Skeletal muscle cell (primary cell): Measurements from ENCODE around the gene GATAD2B.
"Not testable (repeated sequence)": the region's sequence is repeated elsewhere in the genome, so short reads cannot be mapped to it uniquely, and the experiment has no call there.

Experiments
- DNase-seq: peaks from one replicate; pipeline ENCODE4 v3.0.0-alpha.2; 2010; ENCODE audit warnings: low read depth
- H3K4me3 ChIP-seq: 2 replicates; pipeline ENCODE4 v1.5.1; 2011; ENCODE audit warnings: low read depth, mild to moderate bottlenecking, control low read depth, low read length, moderate library complexity

Gene GATAD2B

DNA sequence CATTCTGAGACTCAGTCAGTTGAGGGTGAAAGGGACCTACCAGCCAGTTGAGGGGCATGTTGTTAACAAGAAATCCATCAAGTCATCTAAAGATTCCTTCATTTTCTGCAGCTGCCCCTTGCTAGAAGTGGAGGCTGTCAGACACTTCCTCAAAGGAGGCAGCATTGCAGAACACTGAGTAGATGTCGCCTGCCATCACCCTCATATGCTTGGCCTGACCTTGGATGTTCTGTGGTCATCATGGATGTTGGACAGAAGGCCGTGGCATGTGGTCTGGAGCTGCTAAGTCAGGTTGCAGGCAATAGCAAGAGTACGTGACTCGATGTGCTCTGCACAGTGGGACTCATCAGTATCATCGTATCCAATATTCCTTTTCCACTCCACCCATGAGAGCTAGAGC lies 70.6 kb downstream of the GATAD2B start:
- DNase-seq: no peak
- no peak overlapping the region for H3K4me3 ChIP-seq

DNA sequence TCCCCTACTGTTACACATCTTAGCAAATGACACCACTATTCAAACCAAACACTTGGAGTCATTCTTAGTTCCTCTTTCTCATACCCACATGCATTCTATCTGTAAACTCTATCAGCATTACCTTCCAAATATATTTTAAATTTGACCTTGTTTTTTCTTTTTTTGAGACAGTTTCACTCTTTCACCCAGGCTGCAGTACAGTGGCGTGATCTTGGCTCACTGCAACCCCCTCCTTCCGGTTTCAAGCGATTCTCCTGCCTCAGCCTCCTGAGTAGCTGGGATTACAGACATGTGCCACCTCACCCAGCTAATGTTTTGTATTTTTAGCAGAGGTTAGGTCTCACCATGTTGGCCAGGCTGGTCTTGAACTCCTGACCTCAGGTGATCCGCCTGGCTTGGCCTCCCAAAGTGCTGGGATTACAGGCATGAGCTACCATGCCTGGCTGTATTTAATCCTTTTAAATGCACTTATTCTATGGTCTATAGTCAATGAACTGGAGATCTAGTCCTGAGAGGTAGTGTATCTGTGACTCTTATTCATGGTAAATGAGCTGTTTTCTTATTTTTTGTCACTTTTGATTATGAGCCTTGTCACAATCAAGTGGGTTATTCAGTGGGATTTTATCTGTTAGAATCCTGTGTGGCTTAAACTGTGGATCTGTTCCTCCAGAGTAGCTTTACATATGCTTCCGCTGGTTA lies 73.1 kb downstream of the GATAD2B start:
- H3K4me3 ChIP-seq: no peak overlapping the region
- DNase-seq: no peak

DNA sequence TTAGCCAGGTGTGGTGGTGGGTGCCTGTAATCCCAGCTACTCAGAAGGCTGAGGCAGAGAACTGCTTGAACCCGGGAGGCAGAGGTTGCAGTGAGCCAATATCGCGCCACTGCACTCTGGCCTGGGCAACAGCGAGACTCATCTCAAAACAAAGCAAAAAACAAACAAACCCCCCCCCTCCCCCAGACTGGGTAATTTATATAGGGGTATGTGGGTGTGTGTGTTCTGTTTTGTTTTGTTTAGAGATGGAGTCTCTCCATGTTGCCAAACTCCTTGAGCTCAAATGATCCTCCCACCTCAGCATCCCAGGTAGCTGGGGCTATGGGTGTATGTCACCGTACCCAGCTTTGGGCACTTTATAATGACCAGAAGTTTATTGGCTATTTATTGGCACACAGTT lies 74.0 kb downstream of the GATAD2B start:
- DNase-seq: no peak
- no peak overlapping the region for H3K4me3 ChIP-seq

DNA sequence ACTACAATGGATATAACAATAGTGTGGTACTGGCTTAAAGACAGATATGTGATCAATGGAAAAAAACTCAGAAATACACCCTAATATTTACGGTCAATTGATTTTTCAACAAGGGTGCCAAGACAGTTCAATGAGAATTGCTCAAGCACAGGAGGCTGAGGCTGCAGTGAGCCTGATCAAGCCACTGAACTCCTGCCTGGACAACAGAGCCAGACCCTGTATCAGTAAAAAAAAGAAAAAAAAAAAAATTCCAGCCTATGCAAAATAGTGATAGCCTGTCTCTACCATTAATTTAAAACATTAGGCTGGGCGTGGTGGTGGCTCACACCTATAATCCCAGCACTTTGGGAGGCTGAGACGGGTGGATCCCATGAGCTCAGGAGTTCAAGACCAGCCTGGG lies 77.6 kb downstream of the GATAD2B start:
- H3K4me3 ChIP-seq: no peak overlapping the region
- no peak for DNase-seq

DNA sequence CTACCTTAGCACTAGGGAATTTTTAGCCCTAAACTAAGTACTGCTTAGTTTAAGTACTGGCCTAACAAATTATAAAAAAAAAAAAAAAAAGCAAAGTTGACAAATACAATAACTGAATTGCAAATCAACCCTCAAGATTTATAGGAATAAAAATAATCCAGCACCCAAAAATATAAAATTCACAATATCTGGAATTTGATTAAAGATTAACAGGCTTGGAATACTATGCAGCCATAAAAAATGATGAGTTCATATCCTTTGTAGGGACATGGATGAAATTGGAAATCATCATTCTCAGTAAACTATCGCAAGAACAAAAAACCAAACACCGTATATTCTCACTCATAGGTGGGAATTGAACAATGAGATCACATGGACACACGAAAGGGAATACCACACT lies 78.4 kb downstream of the GATAD2B start:
- H3K4me3 ChIP-seq: not testable (repeated sequence)

DNA sequence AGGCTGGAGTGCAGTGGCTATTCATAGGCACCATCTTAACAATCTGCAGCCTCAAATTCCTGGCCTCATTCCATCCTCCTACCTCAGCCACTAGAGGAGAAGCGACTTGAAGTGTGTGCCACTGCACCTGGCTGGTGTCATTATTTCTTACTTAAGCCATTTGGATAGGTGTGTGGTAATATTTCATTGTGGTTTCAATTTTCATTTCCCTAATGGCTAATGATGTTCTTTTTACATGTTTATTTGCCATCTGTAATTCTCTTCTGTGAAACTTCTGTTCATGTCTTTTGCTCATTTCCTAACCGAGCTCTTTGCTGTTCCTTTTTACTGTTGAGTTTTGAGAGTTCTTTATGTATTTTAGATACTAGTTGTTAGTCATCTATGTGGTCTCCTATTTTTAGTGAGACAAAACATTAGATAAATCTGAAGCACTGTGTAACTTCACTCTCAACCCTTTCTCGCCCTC lies 80.7 kb downstream of the GATAD2B start:
- DNase-seq: no peak
- no peak overlapping the region for H3K4me3 ChIP-seq

More for the DNA sequence above, 78.4 kb downstream of the GATAD2B start:
- DNase-seq: not testable (repeated sequence)

DNA sequence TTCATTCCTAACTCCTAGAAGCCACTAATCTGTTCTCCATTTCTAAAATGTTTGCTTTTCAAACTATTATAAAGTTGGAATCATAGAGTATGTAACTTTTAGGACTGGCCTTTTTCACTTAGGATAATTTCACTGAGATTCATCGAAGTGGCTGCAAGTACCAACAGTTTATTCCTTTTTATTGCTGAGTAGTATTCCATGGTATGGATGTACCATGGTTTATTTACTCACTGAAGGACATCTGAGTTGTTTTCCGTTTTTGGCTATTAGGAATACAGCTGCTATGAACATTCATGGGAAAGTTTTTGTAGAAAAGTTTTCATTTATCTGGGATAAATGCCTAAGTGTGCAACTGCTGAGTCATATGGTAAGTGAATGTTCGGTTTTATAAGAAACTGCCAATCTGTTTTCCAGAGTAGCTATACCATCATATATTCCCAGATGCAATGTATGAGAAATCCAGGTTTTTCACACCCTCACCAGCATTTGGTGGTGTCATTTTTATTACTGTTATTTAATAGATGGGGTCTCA lies 81.2 kb downstream of the GATAD2B start:
- no peak overlapping the region for H3K4me3 ChIP-seq
- DNase-seq: no peak

DNA sequence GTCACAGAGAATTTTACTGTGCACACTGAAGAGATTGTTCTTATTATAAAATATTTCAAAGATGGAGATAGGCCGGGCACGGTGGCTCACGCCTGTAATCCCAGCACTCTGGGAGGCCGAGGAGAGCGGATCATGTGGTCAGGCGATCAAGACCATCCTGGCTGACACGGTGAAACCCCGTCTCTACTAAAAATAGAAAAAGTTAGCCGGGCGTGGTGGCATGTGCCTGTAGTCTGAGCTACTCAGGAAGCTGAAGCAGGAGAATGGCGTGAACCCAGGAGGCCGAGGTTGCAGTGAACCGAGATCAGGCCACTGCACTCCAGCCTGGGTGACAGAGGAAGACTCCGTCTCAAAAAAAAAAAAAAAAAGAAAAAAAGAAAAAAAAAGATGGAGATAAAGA lies 82.0 kb downstream of the GATAD2B start:
- DNase-seq, H3K4me3 ChIP-seq: not testable (repeated sequence)

DNA sequence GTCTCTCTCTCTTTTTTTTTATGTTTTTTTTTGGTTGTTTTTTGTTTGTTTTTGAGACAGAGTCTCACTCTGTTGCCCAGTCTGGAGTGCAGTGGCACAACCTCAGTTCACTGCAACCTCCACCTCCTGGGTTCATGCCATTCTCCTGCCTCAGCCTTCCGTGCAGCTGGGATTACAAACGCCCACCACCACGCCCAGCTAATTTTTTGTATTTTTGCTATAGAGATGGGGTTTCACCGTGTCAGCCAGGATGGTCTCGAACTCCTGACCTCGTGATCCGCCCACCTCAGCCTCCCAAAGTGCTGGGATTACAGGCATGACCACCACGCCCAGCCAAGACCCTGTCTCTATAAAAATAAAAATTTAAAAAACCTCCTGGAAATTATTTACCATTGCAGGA lies 88.8 kb downstream of the GATAD2B start:
- DNase-seq, H3K4me3 ChIP-seq: not testable (repeated sequence)

DNA sequence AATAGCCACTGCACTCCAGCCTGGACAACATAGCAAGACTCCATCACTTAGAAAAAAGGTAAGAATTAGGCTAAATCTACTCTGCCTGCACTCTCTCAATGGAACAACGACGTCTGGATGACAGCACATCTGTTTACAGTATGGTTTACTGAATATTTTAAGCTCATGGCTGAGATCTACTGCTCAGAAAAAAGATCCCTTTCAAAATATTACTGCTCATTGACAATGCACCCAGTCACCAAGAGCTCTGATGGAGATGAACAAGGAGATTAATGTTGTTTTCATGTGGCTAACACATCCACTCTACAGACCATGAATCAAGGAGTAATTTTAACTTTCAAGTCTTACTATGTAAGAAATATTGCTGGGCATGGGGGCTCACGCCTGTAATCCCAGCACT lies 89.6 kb downstream of the GATAD2B start:
- DNase-seq: no peak
- no peak overlapping the region for H3K4me3 ChIP-seq

DNA sequence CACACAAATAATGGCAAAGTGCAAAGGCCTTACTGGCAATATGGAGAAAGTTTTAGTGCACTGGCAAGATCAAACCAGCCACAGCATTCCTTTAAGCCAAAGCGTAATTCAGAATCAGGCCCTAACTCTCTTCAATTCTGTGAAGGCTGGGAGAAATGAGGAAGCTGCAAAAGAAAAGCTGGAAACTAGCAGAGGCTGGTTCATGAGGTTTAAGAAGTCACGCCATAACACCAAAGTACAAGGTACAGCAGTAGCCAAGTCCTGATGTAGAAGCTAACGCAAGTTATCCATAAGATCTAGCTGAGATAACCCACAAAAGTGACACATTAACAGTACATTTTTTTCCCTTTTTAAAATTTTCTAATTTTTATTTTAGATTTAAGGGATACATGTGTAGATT lies 90.5 kb downstream of the GATAD2B start:
- no peak overlapping the region for H3K4me3 ChIP-seq
- no peak for DNase-seq

DNA sequence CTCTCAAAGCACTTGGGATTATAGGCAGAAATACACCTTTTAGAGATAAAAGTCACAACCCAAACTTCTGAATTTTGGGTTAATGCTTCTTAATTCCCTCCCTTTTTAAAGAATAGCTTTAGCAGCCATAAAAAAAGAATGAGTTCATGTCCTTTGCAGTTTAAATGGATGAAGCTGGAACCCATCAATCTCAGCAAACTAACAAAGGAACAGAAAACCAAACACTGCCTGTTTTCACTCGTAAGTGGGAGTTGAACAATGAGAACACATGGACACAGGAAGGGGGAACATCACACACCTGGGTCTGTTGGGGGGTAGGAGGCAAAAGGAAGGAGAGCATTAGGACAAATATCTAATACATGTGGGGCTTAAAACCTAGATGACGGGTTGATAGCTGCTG lies 91.7 kb downstream of the GATAD2B start:
- no peak overlapping the region for H3K4me3 ChIP-seq
- DNase-seq: no peak

DNA sequence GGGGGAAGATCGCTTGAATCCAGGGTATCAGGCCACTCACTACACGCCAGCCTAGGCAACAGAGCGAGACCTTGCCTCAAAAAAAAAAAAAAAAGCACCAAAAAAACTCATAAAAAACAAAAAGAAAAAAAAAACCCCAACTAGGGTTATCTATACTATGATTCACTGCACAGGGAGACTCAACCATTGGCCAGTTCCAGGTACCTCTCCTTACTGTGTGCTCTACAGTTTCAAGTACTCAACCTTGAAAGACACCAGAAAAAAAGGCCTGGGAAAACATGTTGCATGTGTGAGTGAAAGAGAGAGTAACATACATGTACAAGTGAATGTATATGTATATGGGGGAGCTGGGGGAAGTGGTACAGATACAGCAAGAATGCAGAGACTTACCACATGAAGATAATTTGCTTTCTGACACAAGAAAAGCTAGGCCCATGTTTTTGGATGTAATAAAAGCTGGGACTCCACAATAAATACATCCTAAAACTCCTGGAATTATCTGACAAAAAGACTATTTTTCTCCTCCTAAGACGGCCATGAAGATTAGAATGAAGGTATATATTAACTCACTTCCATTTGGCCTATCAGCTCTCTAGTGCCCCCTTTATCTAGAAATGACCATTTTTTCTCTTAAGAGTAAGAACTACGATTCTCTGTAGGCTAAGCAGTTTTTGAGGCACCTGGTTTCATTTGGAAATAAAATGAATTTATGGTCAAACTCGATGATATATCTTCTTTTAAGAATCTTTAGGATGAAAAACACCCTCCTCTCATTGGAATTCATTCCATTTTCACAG lies 95.4 kb downstream of the GATAD2B start:
- H3K4me3 ChIP-seq: no peak overlapping the region
- no peak for DNase-seq

DNA sequence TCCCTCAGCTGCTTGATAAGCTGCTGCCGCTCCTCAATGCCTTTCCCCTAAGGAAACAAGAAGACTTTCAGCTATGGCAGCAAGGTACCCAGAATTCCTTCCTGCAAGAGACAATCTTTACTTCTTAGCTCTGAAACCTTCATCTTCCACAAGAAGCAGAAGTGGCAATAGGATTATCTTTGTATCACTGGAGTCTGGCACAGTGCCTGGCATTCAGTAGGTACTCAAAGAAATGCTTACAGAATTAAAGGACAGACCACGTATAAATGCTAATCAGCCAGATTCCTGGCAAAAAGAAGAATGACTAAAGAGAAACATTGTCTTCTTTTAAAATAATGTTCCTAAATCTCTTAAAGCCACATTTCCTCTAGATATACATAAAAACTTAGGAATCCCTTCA lies 103.9 kb downstream of the GATAD2B start:
- H3K4me3 ChIP-seq: no peak overlapping the region
- no peak for DNase-seq

DNA sequence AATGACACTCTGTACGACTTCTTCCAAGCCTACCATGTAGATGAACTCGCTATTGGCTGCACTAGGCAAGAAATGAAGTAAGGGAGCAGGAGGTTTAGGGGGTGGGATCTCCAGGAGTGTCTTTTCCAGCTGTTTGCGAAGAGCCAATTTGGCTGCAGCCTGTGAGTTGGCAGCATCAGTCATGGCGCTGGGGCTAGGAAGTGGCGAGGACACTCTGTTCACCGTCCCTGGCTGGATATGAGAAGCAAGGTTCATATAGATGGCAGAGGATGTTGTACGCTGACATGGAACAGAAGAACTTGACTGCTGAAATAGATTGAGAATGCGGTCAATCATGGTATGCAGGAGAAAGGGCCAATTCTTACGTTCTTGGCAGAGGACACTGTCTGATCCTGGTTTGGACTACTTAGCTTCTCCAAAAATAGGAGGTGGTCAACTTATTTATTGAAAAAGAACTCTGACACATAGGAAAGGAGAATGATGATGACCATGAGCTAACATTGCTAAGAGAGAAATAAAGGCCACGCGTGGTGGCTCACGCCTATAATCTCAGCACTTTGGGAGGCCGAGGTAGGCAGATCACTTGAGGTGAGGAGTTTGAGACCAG lies 106.4 kb downstream of the GATAD2B start:
- no peak for DNase-seq
- H3K4me3 ChIP-seq: no peak overlapping the region

DNA sequence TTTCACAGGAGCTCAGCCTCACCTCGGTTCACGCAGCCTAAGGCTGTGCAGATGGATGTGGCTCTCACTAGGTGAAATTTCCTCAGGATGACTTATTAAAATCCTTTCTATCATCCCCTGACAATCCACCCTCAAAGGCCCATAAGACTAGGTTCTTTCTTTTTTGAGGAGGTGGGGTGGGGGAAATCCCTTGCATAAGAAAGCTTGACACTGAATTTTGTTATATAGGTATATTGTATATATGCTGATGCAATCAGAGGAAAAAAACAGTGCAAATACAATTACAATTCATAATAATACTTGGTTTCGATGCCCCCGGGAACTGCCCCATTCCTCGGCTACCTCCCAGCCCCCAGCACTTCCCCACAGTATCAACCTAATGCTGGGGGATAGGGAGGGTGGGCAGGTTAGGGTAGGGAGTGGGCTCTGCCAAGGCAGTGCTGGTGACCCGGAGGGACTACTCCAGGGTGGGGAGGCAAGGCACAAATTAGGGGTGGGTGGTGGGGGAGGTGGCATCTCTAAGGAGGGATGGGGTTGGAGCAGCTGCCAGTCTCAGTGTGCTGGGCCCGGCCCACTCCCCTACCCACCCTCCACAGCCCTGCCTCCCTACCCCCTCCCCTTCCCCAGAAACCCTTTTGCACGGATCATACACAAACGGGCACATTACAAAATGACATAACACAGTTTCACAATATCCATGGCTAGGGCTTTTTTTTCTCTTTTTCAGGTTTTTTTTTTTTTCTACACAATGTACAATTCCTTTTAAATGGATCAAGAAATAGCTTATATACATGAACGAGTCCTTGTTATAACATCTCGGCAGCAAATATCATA lies 116.7 kb downstream of the GATAD2B start:
- DNase-seq: no peak
- H3K4me3 ChIP-seq: no peak overlapping the region

DNA sequence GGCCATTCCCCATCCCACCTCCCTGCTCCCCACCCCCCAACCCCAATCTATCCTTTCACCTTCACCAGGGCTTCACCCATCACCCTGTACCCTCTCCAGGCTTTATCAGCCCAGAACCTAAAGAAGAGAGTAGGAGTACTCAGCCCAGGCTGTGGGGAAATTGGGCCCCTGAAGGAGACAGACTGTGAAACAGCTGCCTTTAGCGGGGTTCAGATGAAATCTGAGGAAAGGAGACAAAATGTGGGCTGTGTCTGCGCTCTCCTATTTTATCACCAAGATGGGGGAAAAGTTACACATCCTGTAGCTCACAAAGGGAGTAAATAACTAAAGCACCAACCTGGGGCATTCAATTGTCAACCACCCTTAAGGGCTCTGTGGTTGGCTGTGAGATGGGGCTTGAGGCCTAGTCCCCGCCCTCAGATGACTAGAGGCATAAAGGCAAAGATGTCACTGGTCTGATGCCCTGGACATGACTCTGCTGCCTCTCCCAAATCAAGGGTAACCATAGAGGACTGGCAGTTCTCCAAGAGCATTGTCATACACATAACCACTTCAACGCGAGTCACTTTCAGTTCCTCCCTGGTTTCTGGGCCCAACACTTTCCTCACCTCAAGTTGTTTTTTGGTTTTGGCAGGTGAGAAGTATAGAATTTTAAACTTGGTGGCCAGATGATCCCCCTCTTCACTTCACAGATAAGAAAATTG lies 117.6 kb downstream of the GATAD2B start:
- peak; percentile 67 for DNase-seq
- no peak overlapping the region for H3K4me3 ChIP-seq

DNA sequence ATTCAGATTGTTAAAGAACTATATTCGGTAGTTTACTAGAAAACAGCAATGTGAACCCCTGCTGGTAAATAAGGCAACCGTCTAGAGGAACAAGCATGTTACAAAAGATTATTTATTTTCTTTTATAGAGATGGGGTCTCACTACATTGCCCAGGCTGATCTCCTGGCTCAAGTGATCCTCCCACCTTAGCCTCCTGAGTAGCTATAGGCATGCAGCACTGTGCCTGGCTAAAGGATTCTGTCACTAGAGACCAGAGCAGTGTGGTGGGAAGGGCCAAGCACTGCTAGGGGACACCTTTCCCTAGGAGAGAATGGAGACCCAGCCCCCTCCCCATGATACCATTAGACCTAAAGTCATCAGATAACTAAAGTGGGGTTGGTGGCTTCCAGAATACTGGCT lies 118.7 kb downstream of the GATAD2B start:
- DNase-seq: no peak
- H3K4me3 ChIP-seq: no peak overlapping the region

DNA sequence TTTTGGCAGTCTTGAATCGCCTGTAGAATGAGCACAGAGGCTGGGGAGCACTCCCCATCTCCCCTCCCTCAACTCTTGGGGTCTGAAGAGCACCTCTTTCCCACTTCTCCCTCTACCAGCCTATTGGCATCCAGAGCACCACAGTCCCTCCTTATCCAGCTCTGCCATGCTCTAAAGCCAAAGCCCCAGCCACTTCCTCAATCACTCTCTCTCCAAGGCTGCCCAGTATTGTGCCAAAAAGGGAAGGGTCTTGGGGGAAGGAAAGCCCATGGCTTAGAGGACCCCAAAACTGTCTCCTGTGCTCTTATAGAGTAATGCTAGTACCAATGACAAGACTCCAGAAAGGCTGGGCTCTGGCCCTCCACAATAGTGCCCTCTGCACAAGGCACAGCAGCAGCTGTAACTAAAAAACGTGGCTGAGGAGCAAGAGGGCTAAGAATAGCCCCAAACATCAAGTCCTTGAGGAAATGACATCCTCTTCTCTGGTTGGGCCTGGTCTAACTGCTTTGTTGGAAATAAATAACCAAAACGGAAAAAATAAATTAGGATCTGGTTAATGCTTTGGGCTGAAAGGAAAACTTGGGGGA lies 119.2 kb downstream of the GATAD2B start:
- no peak overlapping the region for H3K4me3 ChIP-seq
- no peak for DNase-seq
